SK-N-SH treated with all-trans-retinoic acid at 6 μM for 48 hours (cell line): ENCODE measurements around the gene CACNA1D.

Experiments used
- ARNTL ChIP-seq: fragments of 450-650 bp; formaldehyde crosslinking; IDR thresholded peaks from 2 replicates; pipeline ENCODE4 v1.5.0; 2020; ENCODE audit warnings: low read depth, mild to moderate bottlenecking, moderate library complexity, borderline replicate concordance
- ZFP3 ChIP-seq: fragments of 250-450 bp; sonication (Bioruptor Pico); IDR thresholded peaks from 2 replicates; pipeline ENCODE4 v1.5.0; 2020; ENCODE audit warnings: mild to moderate bottlenecking, moderate library complexity

- TF ChIP-seq ARNTL (CRISPR knock-in tag) (no peak), ZFP3 (CRISPR knock-in tag) (no peak)
Measured at GRCh38 chr3:53526704-53527055, 32.3 kb downstream of the CACNA1D start.
